Osteocyte (in vitro differentiated cells): ENCODE data around the gene EBF4. TPM values are rescaled to one million over a fixed set of nuclear protein-coding genes. Genes with fewer than 3 reads are reported as not detected.

ENCODE experiments used
- DNase-seq: peaks from one replicate; pipeline ENCODE4 v3.0.0; 2021; ENCODE audit warnings: mixed read lengths; ENCODE audit not compliant: unreplicated experiment; ENCODE audit errors: extremely low spot score
- H3K27ac Mint-ChIP-seq: one replicate; pipeline ENCODE4 v1.8.0; 2021; ENCODE audit warnings: mild to moderate bottlenecking, mixed read lengths; ENCODE audit not compliant: unreplicated experiment
- H3K27me3 Mint-ChIP-seq: one replicate; pipeline ENCODE4 v1.8.0; 2021; ENCODE audit warnings: mixed read lengths; ENCODE audit not compliant: unreplicated experiment
- H3K36me3 Mint-ChIP-seq: one replicate; pipeline ENCODE4 v1.8.0; 2021; ENCODE audit warnings: mixed read lengths; ENCODE audit not compliant: unreplicated experiment
- H3K4me1 Mint-ChIP-seq: one replicate; pipeline ENCODE4 v1.8.0; 2021; ENCODE audit warnings: mixed read lengths; ENCODE audit not compliant: unreplicated experiment
- H3K4me3 Mint-ChIP-seq: one replicate; pipeline ENCODE4 v1.8.0; 2021; ENCODE audit warnings: mild to moderate bottlenecking, moderate library complexity, mixed read lengths; ENCODE audit not compliant: unreplicated experiment
- H3K9me3 Mint-ChIP-seq: one replicate; pipeline ENCODE4 v1.8.0; 2021; ENCODE audit warnings: mixed read lengths; ENCODE audit not compliant: unreplicated experiment
- CTCF ChIP-seq: fragments of 200-600 bp; sonication (generic); IDR thresholded peaks from 2 replicates; pipeline ENCODE4 v1.5.0; 2021; ENCODE audit warnings: antibody characterized with exemption, mild to moderate bottlenecking, moderate library complexity
- total RNA-seq: library from RNA; stranded (reverse); gene quantifications from 2 replicates; pipeline ENCODE4 v1.2.1, GENCODE V29; 2021

The EBF4 gene
- total RNA-seq, 1 donor from 2014 or later = 12.8 TPM

DNA sequence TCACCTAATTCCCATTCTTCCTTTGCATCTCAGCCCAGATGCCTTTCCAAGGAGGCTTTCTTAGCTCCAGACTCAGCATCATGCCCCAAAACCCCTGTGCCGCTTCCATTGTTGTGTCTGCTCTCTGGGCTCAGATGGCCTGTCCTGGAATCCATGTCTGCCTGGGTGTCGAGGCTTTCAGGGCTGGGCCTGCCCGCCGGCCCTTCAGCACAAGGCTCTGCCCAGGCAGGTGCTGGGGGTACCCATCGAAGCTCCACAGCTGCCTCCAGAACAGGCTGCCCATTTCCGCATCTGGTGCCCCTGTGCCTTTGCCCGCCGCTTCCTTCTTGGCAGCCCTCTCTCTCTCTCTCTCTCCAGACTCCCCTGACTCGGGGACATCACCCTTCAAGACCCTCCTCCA lies 106.7 kb downstream of the EBF4 start:
- Mint-ChIP-seq H3K4me3 (peak overlapping the region; percentile 86), H3K4me1 (peaks cover 26% of the 10 kb centered on the region), H3K9me3 (no peaks in the 10 kb centered on the region), H3K36me3 (peaks cover 2% of the 10 kb centered on the region), H3K27ac (peak overlapping the region; percentile 71), H3K27me3 (peaks cover 10% of the 10 kb centered on the region)
- TF ChIP-seq CTCF = no peak
- DNase-seq = no peak

GRCh38 chr20:2799688-2800520 lies 107.3 kb downstream of the EBF4 start:
- Mint-ChIP-seq H3K9me3 (no peaks in the 10 kb centered on the region), H3K27ac (peak overlapping the region; percentile 71), H3K27me3 (peaks cover 14% of the 10 kb centered on the region), H3K36me3 (peaks cover 2% of the 10 kb centered on the region), H3K4me3 (peak overlapping the region; percentile 86), H3K4me1 (peaks cover 30% of the 10 kb centered on the region)
- no peak for DNase-seq
- no peak for TF ChIP-seq CTCF

DNA sequence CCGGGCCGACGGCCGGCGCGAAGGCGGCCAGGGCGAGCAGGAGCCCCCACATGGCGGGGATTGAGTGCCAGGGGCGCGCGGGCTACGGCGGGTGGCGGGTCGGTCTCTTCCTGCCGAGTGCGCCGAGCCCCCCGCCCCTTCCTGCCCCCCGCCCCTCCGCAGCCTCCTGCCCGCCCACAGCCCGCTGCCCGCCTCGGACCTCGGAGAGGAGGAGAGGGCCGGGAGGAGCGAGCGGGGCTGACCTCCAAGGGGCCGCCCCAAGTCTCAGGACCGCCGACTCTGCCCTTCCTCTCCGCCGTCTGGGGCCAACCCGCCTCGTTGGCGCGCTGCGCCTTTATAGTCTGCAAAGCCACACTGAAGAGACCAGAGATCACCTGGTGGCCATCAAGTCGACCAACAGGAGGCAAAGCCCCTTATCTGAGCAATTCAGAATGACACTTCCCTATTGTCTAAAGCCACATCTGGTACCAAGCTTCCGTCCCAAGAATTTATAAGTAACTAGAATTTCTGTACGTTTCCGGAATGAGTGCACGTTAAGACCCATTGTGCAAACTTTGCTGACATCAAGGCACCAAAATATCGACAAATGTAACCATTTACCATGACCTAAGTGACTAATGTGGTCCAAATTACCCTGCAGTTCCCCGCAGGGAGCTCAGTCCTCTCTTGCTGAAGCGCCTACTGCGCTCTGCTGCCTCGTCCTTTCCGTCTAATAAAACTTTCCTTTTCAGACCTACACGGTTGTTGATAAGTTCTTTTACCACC lies 108.1 kb downstream of the EBF4 start, which contains the start of gene CPXM1:
TSS of gene CPXM1 (minus strand) at position 107 of the 765 bp plus-strand sequence. CDS start at position 52, 55 bp downstream.
- peak; percentile 28 for TF ChIP-seq CTCF
- H3K27me3 Mint-ChIP-seq = peaks cover 14% of the 10 kb centered on the region
- H3K4me3 Mint-ChIP-seq = peak within 1 kb of the TSS; percentile 86
- H3K4me1 Mint-ChIP-seq = peaks cover 30% of the 10 kb centered on the region
- DNase-seq = no peak
- peaks cover 2% of the 10 kb centered on the region for H3K36me3 Mint-ChIP-seq
- H3K27ac Mint-ChIP-seq = peak within 1 kb of the TSS; percentile 79
- no peaks in the 10 kb centered on the region for H3K9me3 Mint-ChIP-seq

DNA sequence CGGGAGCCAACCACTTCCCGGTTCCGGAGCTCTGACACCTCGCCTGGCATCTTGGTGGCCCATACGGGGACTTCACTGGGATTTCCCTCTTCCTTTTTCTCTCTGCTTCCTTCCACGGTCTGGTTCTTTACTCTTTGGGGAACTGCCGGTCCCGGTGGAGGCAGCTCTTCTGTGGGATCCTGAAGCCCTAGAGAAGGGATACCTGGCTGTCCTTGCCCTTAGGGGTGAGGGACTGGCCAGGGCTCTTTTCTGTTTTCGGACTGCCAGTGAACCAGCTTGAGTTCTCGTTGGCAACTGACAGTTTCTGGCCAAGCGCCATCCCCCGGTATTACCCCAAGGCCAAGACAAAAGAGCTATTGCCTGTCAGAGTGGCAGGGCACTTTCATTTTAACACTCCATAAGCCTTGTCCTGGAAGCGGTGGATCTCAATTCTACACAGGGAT lies 108.7 kb downstream of the EBF4 start:
- H3K36me3 Mint-ChIP-seq = peaks cover 4% of the 10 kb centered on the region
- no peak for DNase-seq
- peak overlapping the region; percentile 79 for H3K27ac Mint-ChIP-seq
- H3K27me3 Mint-ChIP-seq = peaks cover 19% of the 10 kb centered on the region
- TF ChIP-seq CTCF = no peak
- peaks cover 34% of the 10 kb centered on the region for H3K4me1 Mint-ChIP-seq
- H3K9me3 Mint-ChIP-seq = no peaks in the 10 kb centered on the region
- H3K4me3 Mint-ChIP-seq = peak overlapping the region; percentile 81
